T follicular helper cell (primary cell): ENCODE measurements around the gene CACNA1G.
A peak's percentile ranks its signal among the peaks of the same experiment; 100 is the strongest.

Experiments
- DNase-seq: peaks from one replicate; pipeline ENCODE4 v3.0.0-alpha.2; 2020; ENCODE audit warnings: low read depth

Gene CACNA1G

DNA sequence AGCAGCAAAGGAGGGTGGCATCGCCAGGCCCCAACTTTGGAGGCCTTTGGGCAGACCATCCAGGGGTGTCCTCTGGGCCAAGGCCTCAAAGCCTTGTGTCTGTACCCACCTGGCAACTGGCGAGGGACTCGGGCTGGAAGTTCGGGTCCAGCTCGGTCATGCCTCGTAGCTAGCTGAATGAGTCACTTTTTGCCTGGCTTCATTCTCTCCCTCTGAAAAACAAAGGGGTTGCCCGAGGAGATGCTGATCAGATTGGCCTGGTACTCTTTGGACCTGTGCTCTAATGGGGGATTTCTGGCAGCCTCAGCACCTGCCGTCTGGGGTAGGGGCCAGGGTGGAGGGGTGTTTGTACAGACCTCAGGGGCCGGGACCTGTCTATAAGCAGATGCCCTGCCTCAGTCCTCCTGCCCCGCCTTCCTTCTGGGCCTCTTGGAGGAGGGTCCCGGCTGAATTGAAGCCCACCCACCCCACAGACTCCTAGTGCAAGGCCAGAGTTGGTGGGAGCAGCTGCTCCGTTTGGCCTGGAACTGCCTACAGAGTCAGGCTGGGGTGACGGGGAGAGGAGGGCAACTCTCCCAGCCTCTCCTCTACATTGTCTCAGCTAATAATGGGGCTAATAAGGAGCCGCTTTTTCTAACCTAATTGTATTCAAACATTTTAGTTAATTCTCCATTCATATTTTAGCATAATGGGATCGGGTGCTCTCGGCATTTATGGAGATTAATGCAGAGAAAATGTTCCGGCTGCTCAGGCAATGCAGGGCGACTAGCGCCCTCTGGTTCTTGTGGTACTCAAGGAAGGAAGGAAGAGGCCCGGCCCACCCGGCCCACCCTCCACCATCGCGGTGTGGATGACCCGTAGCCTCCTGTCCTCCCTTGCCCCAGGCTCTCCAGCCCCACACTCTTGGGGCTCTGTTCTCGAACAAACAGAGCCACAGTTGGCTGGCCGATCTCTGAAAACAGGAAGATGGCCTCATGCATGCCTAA lies 52.8 kb downstream of the CACNA1G start:
- DNase-seq, result no peak

DNA sequence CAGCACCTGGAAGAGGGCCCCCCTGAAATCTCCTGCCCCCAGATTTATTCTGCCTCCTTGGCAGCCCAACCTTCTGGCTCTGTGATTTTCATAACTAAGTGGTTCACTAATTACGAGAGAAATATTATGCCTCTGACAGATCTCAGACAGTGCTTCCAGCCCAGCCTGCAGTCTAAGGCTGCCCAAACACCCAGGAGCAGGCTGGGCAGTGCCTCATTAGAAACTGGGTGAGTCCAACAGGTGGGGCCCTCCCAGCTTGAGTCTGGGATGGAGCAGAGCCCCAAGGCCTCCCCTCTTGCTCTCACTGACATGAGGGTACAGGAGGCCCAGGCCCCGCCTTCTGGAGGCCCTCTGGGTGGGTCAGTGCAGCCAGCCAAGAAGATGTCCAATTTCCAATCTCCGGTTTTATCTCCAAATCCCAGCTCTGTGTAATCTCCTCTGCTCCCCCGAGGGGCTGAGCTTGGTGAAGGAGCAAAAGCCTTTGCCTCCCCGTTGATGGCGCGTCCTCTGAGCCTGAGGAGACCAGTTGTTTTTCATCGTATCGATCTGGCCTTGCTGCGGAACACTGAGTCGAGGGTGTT lies 54.0 kb downstream of the CACNA1G start:
- no peak for DNase-seq

DNA sequence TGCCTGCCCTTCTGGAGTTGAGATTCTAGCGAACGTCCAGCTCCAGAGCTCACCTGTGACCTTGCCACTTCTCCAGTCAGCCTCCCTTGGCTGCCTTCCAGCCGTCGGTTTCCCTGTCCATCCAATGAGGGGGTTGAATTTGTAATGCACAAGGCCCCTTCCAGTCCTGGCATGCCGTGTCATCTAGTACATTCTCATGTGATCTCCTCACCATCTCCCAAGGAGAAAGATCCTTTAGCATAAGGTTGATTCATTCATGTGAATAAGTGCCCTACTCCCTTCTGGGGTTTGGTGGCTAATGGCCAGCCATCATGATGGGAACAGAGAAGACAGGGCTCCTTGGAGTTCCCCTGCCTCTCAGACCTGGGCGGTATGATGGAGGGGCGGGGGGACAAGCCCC lies 55.3 kb downstream of the CACNA1G start:
- DNase-seq, result no peak

DNA sequence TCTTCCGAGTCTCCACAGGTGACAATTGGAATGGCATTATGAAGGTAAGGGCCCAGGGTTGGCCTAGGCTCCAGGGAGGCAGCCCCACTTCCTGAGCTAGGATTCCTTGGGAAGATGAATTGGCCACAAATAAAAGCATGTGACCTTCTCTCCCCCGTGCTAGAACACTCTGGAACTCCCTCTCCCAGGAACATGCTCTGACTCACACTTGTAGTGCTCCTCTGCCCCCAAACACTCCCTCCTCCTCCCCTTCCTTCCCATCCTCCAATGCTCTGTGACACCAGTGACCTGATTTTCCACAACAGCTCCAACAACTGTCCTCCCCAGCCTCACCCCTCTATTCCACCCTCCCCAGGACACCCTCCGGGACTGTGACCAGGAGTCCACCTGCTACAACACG lies 57.8 kb downstream of the CACNA1G start:
- no peak for DNase-seq

DNA sequence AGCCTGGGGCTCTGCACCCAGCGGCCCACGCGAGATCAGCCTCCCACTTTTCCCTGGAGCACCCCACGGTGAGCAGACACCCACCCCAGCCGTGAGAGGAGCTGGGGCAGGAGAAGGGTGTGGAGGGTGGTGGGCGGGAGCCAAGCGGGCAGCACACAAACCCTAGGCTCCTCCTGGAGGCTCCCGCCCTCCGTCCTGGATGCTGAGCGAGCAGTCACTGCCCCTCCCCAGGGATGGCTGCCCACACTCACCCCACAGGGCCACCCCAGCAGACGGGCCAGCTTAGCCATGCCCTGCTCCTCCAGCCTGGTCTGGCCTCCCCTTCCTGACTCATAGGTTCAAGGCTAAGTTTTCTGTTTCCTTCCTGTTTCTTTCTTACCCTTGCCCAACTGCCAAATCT lies 58.4 kb downstream of the CACNA1G start:
- no peak for DNase-seq

DNA sequence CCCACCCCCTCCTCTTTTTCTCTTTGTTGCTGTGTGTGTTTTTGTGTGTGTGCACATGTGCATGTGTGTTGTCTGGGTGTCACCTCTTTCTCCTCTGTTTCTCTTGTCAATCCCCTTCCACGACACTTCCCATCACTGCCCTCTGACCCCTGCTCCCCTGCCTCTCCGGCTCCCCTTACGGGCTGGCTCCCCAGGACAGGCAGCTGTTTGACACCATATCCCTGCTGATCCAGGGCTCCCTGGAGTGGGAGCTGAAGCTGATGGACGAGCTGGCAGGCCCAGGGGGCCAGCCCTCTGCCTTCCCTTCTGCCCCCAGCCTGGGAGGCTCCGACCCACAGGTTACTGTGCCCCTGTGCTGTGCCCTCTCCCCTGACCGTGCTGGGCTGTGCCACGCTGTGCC lies 59.0 kb downstream of the CACNA1G start:
- DNase-seq, result no peak

DNA sequence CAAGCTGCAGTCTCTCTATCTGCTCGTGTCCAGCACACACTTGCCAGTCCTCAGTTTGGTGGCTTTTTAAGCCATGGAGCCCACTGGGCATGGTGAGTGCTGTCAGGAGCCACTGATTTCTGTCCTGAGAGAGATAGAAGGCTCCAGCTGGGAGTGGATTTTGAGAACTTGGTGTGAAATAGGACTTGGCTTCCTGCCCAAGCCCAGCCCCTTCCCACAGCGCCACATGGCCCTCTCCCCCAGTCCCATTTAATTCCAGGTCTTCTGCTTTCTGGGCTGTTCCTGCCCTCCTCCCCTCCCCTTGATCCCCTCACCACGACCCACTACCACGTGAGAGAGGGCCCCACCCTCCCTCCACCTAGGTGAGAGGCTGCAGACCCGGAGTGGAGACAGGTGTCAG lies 59.7 kb downstream of the CACNA1G start:
- no peak for DNase-seq

DNA sequence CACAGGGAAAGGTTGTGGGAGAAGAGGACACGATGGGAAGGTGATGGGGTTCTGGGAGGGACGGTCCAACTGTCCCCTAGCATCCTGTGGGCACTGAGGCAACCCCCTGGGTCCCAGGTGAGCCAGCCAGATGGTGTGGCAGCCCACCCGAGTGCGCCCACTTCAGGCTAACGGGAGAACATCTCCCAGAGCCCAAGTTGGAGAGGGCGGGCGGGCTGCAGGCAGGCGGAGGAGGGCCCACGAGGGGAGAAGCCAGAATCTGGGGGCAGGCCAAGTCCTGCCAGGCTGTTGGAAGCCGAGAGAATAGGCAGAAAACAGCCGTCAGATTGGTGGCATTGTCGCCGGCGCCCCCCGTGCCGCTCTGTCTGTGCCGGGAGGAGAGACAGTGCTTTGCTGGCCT lies 60.3 kb downstream of the CACNA1G start:
- no peak for DNase-seq

DNA sequence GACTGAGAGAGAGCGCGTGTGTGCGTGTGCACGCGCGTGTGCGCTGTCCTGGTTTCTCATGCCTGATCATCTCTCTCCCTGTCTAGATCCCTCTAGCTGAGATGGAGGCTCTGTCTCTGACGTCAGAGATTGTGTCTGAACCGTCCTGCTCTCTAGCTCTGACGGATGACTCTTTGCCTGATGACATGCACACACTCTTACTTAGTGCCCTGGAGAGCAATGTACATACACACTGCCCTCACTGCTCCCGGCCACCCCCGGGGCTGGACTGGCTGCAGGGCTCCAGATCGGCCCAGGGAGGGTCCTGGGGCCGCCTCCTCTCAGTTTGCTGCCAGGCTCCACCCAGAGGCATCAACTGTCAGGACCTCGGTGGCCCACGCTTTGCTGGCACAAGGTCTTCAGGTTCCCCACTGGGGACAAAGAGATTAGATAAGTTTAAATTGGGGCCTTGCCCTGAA lies 61.1 kb downstream of the CACNA1G start:
- DNase-seq, result no peak

DNA sequence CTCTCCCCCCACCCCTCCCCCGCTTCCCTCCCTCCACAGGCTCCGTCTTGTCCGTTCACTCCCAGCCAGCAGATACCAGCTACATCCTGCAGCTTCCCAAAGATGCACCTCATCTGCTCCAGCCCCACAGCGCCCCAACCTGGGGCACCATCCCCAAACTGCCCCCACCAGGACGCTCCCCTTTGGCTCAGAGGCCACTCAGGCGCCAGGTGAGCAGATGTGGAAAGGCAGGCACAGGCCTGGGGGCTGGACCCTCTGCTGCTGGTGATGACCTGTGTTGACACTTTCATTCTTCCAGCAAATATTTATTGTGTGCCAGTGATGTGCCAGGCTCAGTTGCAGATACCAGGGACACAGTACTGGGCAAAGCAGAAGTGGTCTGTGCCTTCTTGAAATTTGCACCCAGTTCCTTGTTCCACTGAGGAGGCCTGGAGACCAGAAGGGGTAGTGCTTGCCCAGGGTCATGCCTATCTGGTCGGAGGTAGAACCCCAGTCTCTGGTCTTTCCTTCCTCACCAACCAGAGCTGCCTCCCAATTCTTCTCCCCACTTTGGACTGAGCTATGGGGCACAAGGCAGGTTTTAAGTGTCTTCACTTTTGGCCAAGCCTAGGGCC lies 63.9 kb downstream of the CACNA1G start:
- no peak for DNase-seq

DNA sequence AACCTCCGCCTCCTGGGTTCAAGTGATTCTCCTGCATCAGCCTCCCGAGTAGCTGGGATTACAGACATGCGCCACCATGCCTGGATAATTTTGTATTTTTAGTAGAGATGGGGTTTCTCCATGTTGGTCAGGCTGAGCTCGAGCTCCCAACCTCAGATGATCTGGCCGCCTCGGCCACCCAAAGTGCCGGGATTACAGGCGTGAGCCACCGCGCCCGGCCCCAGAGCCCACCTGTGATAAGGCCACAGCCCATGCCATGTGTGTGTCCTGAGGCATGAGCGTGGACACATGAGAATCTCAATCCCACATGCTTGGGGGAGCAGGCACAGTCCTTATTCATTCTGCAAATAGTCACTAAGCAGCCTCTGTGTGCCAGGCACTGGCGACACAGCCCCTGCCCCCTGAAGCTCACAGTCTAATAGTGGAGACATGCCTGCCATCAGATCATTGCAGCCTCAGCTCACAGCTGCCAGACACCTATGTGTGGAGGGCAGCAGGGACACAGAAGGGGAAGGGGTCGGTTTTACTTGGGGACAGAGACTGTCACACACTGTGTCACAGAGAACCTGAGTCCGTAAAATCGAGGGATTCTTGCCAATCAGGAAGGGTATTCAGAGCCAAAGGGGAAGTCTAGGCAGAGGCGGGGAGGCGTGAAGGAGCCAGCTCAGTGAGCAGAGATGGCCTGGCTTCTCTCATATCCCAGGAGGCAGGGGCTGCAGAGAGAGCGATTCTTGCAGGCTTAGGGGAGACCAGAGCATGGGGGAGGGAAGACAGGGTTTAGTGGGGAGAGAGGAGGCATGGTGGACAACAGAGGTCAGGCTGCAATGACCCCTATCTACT lies 64.7 kb downstream of the CACNA1G start:
- DNase-seq, result no peak

DNA sequence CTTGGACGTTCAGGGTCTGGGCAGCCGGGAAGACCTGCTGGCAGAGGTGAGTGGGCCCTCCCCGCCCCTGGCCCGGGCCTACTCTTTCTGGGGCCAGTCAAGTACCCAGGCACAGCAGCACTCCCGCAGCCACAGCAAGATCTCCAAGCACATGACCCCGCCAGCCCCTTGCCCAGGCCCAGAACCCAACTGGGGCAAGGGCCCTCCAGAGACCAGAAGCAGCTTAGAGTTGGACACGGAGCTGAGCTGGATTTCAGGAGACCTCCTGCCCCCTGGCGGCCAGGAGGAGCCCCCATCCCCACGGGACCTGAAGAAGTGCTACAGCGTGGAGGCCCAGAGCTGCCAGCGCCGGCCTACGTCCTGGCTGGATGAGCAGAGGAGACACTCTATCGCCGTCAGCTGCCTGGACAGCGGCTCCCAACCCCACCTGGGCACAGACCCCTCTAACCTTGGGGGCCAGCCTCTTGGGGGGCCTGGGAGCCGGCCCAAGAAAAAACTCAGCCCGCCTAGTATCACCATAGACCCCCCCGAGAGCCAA lies 65.6 kb downstream of the CACNA1G start:
- peak; percentile 46 for DNase-seq

DNA sequence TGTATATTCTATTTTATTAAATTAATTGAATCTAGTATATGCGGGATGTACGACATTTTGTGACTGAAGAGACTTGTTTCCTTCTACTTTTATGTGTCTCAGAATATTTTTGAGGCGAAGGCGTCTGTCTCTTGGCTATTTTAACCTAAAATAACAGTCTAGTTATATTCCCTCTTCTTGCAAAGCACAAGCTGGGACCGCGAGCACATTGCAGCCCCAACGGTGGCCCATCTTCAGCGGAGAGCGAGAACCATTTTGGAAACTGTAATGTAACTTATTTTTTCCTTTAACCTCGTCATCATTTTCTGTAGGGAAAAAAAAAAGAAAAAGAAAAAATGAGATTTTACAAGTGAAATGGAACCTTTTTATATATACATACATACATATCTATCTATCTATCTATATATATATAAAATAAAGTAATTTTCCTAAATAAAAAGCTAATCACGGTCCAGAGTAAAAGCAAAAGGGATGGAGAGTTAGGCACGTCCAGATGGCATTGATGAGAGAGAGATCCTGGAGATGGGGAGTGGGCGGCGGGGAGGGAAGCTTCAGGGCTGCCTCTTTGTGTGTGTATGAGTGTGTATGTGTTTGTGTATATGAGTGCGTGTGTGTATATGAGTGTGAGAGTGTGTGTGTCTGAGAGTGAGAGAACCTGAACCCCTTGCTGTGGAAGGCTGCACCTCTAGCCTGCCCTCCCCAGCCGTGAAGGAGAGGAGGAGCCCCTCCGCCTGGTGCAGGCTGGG lies 66.7 kb downstream of the CACNA1G start:
- DNase-seq, result no peak

DNA sequence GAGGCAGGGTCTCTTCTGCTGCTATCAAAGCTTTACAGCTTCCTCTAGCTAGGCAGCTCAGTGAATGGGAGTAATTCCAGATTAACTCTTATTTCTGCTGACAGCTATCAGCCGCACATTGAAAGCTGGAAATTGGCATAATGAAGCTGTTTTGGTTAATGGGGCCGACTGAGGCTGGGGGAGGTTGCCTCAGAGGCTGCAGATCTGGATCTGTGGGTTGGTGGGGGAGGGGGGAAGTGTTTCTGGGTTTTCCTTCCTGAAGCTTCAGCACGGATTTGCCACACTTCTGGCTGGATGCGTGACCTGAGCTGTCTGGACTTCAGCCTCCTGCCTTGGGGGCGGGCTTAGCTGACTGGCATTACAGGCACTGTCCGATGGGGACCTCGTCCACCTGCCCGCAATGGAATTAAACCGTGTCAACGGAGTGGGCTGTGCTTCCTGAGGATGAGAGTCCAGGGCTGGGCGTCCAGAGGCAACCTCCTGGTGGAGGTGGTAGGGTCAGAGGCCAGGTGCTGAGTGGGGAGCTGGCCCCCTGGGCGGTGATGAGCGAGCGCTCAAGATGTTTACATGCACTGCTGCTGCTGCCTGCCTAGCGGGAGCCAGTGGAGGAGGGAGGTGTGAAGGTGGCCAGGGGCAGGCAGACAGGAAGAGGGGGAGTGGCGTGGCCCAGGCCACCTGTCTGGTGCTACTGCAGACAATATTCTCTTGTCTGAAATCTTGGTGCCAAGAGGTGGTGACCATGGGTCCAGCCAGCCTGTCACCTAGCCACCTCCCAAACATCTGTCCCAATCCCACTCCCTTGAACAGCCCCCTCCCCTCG lies 67.5 kb downstream of the CACNA1G start:
- no peak for DNase-seq

DNA sequence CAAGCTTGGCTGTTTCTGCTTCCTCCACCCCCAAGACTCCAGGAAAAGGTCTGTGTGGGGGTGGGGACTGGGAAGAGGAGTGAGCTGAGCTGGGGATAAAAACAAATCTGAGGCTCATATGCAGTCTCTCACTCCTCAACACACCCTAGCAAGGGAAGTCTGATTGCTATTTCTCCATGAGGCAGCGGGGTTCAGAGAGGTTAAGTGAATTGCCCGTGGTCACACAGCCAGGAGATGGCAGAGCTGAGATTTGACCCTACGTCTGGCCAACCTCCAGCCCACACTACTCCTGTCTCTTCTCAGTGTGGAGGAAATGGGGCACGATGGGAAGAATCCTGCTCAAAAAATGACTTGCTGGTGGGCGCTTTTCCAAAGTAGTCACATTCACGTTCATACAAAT lies 69.4 kb downstream of the CACNA1G start:
- DNase-seq, result no peak

DNA sequence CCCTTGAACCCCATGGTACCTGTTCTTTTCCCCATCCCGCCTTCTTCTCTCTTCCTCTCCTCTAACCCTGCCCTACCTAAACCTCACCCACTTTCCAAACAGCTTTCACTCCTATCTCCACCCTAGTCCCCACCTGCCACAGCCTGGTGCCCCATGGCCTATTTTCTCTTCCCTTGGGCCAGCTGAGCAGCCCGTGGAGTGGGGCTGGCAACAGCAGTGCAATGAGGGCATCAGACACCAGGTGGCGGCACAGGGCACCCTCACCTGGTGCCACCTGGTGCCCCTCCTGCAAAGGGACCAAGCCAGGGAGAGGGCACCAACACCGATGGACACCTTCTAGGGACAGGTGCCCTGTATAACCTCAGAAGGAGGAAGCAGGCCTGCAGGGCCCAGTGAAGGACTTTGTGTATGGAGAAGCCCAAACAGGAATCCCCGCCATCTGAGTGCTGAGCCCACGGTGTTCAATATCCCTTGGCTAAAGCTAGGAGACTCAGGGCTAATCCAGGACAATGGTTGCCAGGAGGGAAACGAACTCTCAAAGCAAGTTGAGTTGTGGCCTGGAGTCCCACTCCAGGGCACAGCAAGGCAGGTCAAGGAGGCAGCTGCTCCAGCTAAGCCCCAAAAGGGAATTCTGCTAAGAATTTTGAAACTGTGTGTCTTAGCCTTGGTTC lies 70.1 kb downstream of the CACNA1G start:
- DNase-seq, result peak; percentile 40

DNA sequence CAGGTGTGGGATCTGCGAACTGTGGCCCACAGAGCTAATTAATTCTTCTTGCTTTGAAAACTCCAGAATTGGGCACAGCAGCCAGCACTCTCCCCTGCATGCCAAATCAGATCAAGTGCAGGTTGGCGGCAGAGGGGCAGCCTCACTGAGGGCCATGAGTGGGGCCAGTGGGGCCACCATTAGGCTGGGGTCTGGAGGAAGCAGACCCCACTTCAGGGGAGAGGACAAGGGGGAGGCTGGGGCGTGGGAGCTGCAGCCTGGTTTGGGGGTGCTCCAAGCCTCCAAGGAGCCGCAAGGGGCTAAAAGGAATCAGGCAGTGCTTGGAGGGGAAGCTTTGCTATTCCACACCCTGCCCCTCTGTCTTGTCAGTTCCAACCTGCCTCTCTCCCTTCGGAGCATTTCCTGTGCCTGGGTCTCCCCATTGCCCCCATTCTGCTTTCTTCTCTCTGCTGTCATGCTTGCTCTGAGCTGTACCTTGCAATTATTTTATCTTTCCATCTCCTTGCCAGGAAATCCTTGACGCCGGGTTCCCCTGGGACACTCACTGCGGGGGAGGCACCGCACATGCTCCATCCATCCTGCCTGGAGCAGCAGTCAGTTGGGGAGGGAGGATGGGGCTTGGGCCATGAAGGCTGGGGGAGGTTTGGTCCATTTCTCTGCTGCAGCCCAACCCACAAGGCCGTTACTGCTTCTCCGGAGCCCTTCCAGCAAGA lies 70.8 kb downstream of the CACNA1G start:
- no peak for DNase-seq

DNA sequence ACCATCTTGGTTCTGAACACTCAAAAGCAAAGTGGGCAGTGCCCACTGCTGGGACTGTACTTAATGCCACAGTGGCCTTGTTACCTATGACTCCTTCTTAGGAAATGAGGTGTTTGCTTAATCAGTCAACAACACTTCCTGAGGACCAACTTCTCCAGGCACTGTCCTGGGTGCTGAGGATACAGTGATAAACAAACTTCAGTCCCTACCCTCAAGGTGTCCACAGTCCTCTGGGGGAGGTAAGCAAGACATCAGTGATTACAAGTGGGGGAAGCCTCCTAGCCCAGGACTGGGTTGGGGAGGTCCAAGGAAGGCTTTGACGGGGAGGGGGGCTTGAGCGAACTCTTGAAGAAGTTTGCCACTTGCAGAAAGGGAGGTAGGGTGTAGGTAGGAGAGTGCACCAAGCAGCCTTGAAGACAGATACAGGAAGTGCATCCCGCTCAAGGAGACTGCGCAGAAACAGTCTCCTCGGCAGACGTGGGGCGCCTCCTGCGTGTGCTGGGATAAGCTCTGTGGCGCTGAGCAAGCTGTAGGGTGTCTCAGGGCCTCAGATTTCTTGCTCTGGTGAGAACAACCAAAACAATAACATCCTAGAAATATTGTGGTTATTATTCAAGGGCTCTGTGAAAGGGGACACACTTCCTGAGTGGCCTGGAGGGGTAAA lies 71.5 kb downstream of the CACNA1G start:
- no peak for DNase-seq
